ENCODE data around the gene ZXDC.

The ZXDC gene

GRCh38 chr3:126510308-126510910 is 34.7 kb upstream of the ZXDC start:
- no peak for DNase-seq (ENCODE audit: low read depth)

- DNase-seq (ENCODE audit: low read depth) = no peak
These were observed 34.1 kb upstream of the ZXDC start for GRCh38 chr3:126509597-126510307.

GRCh38 chr3:126508564-126508964 is 32.9 kb upstream of the ZXDC start:
- DNase-seq (ENCODE audit: low read depth) = no peak

- DNase-seq (ENCODE audit: low read depth) = no peak
These were observed 32.2 kb upstream of the ZXDC start for GRCh38 chr3:126507886-126508285.

- DNase-seq (ENCODE audit: low read depth) = no peak
These were observed 28.0 kb upstream of the ZXDC start for GRCh38 chr3:126503701-126504100.

- no peak for DNase-seq (ENCODE audit: low read depth)
These were observed 27.0 kb upstream of the ZXDC start for GRCh38 chr3:126502656-126503055.

- DNase-seq (ENCODE audit: low read depth) = no peak
These were observed 26.0 kb upstream of the ZXDC start for GRCh38 chr3:126501736-126502135.

- DNase-seq (ENCODE audit: low read depth) = no peak
These were observed 25.4 kb upstream of the ZXDC start for GRCh38 chr3:126501054-126501453.

- no peak for DNase-seq (ENCODE audit: low read depth)
These were observed 24.3 kb upstream of the ZXDC start for GRCh38 chr3:126500016-126500415.

- no peak for DNase-seq (ENCODE audit: low read depth)
These were observed 23.7 kb upstream of the ZXDC start for GRCh38 chr3:126499401-126499800.

- no peak for DNase-seq (ENCODE audit: low read depth)
These were observed 23.2 kb upstream of the ZXDC start for GRCh38 chr3:126498929-126499328.

- DNase-seq (ENCODE audit: low read depth) = no peak
These were observed 22.8 kb upstream of the ZXDC start for GRCh38 chr3:126498461-126498860.

- DNase-seq (ENCODE audit: low read depth) = no peak
These were observed 22.3 kb upstream of the ZXDC start for GRCh38 chr3:126497956-126498355.

- no peak for DNase-seq (ENCODE audit: low read depth)
These were observed 21.5 kb upstream of the ZXDC start for GRCh38 chr3:126496894-126497850.

GRCh38 chr3:126495786-126496185 is 20.1 kb upstream of the ZXDC start:
- no peak for DNase-seq (ENCODE audit: low read depth)

- no peak for DNase-seq (ENCODE audit: low read depth)
These were observed 19.2 kb upstream of the ZXDC start for GRCh38 chr3:126494970-126495230.

- DNase-seq (ENCODE audit: low read depth) = no peak
These were observed 18.7 kb upstream of the ZXDC start for GRCh38 chr3:126494204-126494969.

- DNase-seq (ENCODE audit: low read depth) = no peak
These were observed 18.0 kb upstream of the ZXDC start for GRCh38 chr3:126493739-126494138.

GRCh38 chr3:126493051-126493450 is 17.4 kb upstream of the ZXDC start:
- no peak for DNase-seq (ENCODE audit: low read depth)

- no peak for DNase-seq (ENCODE audit: low read depth)
These were observed 15.7 kb upstream of the ZXDC start for GRCh38 chr3:126491221-126492013.

GRCh38 chr3:126490619-126491018 is 14.9 kb upstream of the ZXDC start:
- no peak for DNase-seq (ENCODE audit: low read depth)

Measured in activated gamma-delta T cell treated with anti-CD3 and anti-CD28 coated beads, Interleukin-2, amount 50 U/mL, for 16 hours (primary cell).